ENCODE data around the gene SBK1. TPM values are rescaled to one million over a fixed set of nuclear protein-coding genes. Genes with fewer than 3 reads are reported as not detected.

Gene SBK1
- total RNA-seq, 1 experiment from 2014 or later, result 19.2 TPM

- no peaks in the 10 kb centered on the region for H3K9me2 ChIP-seq (ENCODE audit: insufficient read depth)
- TF ChIP-seq EZH2 (IDR thresholded peaks at IDR 0.05), result no peak
- TF ChIP-seq REST (IDR thresholded peaks at IDR 0.05; ENCODE audit: low read depth), result no peak
- TF ChIP-seq ELF1 (IDR thresholded peaks at IDR 0.05; ENCODE audit: borderline replicate concordance, low read depth), result no peak
- no peak for TF ChIP-seq SP1 (IDR thresholded peaks at IDR 0.05; ENCODE audit: low read depth)
- TF ChIP-seq ZNF274 (IDR thresholded peaks at IDR 0.05; ENCODE audit: low read depth, low read length), result no peak
- TF ChIP-seq EGR1 (IDR thresholded peaks at IDR 0.05; ENCODE audit: low read depth), result no peak
- no peak for TF ChIP-seq POLR2AphosphoS5 (IDR thresholded peaks at IDR 0.05; ENCODE audit: low read depth, low read length)
- no peak for TF ChIP-seq POLR2A (IDR thresholded peaks at IDR 0.05; ENCODE audit: borderline replicate concordance, extremely low read depth, insufficient read depth, insufficient read length)
- TF ChIP-seq ZFX (IDR thresholded peaks at IDR 0.05), result no peak
- ChIA-PET RAD21 (ENCODE audit: low non-redundant PET in 1 of 2, low total read pairs in 2 of 2, uncharacterized antibody in 2 of 2, unreplicated experiment in 2 of 2) (no interaction called here), CTCF (no interaction called here), POLR2A (no interaction called here)
- H3K27ac ChIP-seq (ENCODE audit: low read depth, low read length), result no peak overlapping the region
- no peaks in the 10 kb centered on the region for H3K36me3 ChIP-seq (ENCODE audit: control insufficient read depth in 1 of 2, insufficient read depth in 2 of 2, low read length in 2 of 2)
- H3K4me2 ChIP-seq (ENCODE audit: low read length), result no peak overlapping the region
- H3K4me3 ChIP-seq (replicated peaks in 1 of 2; ENCODE audit: low read depth in 1 of 2, low read length in 2 of 2), result no peak overlapping the region
- no peaks in the 10 kb centered on the region for H4K20me1 ChIP-seq (ENCODE audit: insufficient read depth)
- H3K9me3 ChIP-seq (ENCODE audit: control insufficient read depth in 1 of 2, insufficient read depth in 1 of 2, low read depth in 1 of 2, low read length in 2 of 2), result no peaks in the 10 kb centered on the region
- H2AFZ ChIP-seq (ENCODE audit: low read depth, low read length, poor library complexity, severe bottlenecking), result no peak overlapping the region
- DNase-seq (ENCODE audit: low read depth, low spot score), result no peak
- no TSS peak for BruUV-seq (replicated peaks)
- no peaks in the 10 kb centered on the region for H3K27me3 ChIP-seq (ENCODE audit: insufficient read depth, low read length)
- H3K4me1 ChIP-seq (ENCODE audit: control insufficient read depth in 1 of 2, insufficient read depth in 2 of 2, low read length in 2 of 2), result no peaks in the 10 kb centered on the region
- no peak overlapping the region for H3K9ac ChIP-seq (ENCODE audit: low read length)
- no peaks in the 10 kb centered on the region for H3K79me2 ChIP-seq (ENCODE audit: insufficient read depth, low read length)
- no peak for ATAC-seq
- intact Hi-C loops (cut with micrococcal nuclease), result no loop called here
Observed at GRCh38 chr16:28301154-28301553, 8.8 kb downstream of the SBK1 start.

Data from HCT116 (cell line).